ENCODE results near the gene SYT2. TPM values are rescaled to one million over a fixed set of nuclear protein-coding genes. Genes with fewer than 3 reads are reported as not detected.

SYT2 gene
- total and polyA plus RNA-seq, 10 donors: under 0.01 to 0.14 (median 0.03) TPM; not detected in 3

GRCh38 chr1:202684716-202685115 lies 25.5 kb downstream of the SYT2 start:
- WGBS, 5 donors: 41 to 73% (median 51%) methylated on average over 2 of the region's 2 CpGs
- no peak for TF ChIP-seq POLR2A (IDR thresholded peaks at IDR 0.05)
- no peak for TF ChIP-seq POLR2AphosphoS5 (IDR thresholded peaks at IDR 0.05)
- TF ChIP-seq, protein P1, sequence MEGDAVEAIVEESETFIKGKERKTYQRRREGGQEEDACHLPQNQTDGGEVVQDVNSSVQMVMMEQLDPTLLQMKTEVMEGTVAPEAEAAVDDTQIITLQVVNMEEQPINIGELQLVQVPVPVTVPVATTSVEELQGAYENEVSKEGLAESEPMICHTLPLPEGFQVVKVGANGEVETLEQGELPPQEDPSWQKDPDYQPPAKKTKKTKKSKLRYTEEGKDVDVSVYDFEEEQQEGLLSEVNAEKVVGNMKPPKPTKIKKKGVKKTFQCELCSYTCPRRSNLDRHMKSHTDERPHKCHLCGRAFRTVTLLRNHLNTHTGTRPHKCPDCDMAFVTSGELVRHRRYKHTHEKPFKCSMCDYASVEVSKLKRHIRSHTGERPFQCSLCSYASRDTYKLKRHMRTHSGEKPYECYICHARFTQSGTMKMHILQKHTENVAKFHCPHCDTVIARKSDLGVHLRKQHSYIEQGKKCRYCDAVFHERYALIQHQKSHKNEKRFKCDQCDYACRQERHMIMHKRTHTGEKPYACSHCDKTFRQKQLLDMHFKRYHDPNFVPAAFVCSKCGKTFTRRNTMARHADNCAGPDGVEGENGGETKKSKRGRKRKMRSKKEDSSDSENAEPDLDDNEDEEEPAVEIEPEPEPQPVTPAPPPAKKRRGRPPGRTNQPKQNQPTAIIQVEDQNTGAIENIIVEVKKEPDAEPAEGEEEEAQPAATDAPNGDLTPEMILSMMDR (IDR thresholded peaks at IDR 0.05 in 8 of 11, conservative IDR thresholded peaks at IDR 0.05 in 3 of 11): no peak

GRCh38 chr1:202683029-202683428 lies 27.2 kb downstream of the SYT2 start:
- H3K9me3 ChIP-seq: peaks cover 0 to under 1% (median 0%) of the 10 kb centered on the region in 8 donors
- H3K36me3 ChIP-seq: no peaks in the 10 kb centered on the region
- no peak overlapping the region for H3K27ac ChIP-seq
- no peak for DNase-seq
- TF ChIP-seq POLR2A (IDR thresholded peaks at IDR 0.05) (no peak), POLR2AphosphoS5 (IDR thresholded peaks at IDR 0.05) (no peak)
- TF ChIP-seq, protein P1 (IDR thresholded peaks at IDR 0.05 in 8 of 11, conservative IDR thresholded peaks at IDR 0.05 in 3 of 11): no peak
- peaks cover 0 to 83% (median 10%) of the 10 kb centered on the region in 7 donors for H3K27me3 ChIP-seq (replicated peaks in 1 of 7)
- WGBS, 5 donors: 80 to 86% (median 83%) methylated on average over 4 of the region's 4 CpGs
- intact Hi-C loops (cut with DNase I; ENCODE audit: low total_unique reads): no loop called here
- H3K4me3 ChIP-seq: no peak overlapping the region
- no peaks in the 10 kb centered on the region for H3K4me1 ChIP-seq

More at GRCh38 chr1:202684716-202685115, 25.5 kb downstream of the SYT2 start:
- intact Hi-C loops (cut with DNase I; ENCODE audit: low total_unique reads): no loop called here
- Histone ChIP-seq H3K4me1 (no peaks in the 10 kb centered on the region), H3K36me3 (no peaks in the 10 kb centered on the region), H3K27me3 (replicated peaks in 1 of 7) (peaks cover 0 to 87% (median 10%) of the 10 kb centered on the region in 7 donors), H3K9me3 (no peaks in the 10 kb centered on the region), H3K27ac (no peak overlapping the region), H3K4me3 (no peak overlapping the region)
- peak; percentile 28 for DNase-seq

DNA sequence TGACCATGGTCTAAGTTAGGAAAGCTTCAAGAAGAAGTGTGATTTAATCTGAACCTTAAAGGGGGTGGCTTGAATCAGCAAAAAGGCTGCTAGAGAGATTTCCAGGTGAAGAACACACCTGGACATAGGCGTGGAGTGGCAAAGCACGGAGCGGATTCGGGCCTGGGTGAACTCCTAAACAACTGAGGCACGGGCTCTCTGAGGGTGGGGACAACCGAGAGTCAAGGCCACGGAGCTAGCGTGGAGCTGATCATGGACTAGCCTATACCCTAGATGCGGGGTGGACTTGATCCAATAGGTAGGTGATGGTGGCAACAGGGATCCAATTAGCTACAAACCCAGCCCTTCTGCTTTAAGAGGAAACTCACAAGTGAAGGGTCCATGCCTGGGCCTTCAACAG lies 27.8 kb downstream of the SYT2 start:
- Histone ChIP-seq H3K4me3 (no peak overlapping the region), H3K9me3 (peaks cover 0 to 6% (median 3%) of the 10 kb centered on the region in 8 donors), H3K27me3 (replicated peaks in 1 of 7) (peaks cover 0 to 78% (median 10%) of the 10 kb centered on the region in 7 donors), H3K36me3 (no peaks in the 10 kb centered on the region), H3K27ac (no peak overlapping the region), H3K4me1 (no peaks in the 10 kb centered on the region)
- WGBS, 5 donors: 89 to 98% (median 94%) methylated on average over 9 of the region's 9 CpGs
- intact Hi-C loops (cut with DNase I; ENCODE audit: low total_unique reads): no loop called here
- TF ChIP-seq POLR2AphosphoS5 (IDR thresholded peaks at IDR 0.05) (no peak), POLR2A (IDR thresholded peaks at IDR 0.05) (no peak)
- TF ChIP-seq, protein P1 (IDR thresholded peaks at IDR 0.05 in 8 of 11, conservative IDR thresholded peaks at IDR 0.05 in 3 of 11): no peak
- DNase-seq: peak; percentile 33

DNA sequence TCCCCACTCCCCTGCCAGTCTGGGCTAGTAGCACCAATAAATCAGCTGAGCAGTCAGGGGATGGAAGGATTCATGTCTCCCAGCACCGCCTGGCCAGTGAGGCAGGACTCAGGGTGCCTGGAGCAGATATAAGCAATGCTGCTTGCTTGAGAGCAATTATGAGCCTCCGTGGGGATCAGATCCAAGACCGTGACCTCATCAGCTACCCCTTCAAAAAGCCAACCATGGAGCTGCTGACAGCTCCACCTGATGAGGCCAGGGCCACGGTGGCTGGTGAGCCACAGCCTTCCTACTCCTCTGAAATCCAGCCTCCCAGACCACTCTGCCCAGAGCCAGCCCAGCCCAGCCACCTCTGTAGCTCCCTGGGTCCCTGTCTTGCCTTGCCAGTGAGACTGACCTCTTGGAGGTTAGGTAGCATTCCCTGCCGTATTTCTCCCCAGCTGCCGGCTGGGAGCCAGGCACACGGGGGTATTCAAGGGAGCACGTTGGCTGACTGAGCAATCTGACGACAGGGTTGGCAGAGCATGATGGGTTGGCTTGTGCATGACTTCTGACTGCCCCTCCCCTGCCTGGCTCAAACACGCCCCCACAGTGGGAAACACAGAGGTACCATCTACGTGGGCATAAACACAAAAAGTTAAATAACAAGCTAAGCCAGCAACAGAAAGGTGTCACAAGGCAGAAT lies 28.4 kb downstream of the SYT2 start:
- peaks cover 0 to 75% (median 10%) of the 10 kb centered on the region in 7 donors for H3K27me3 ChIP-seq (replicated peaks in 1 of 7)
- TF ChIP-seq, protein P1 (IDR thresholded peaks at IDR 0.05 in 8 of 11, conservative IDR thresholded peaks at IDR 0.05 in 3 of 11): no peak
- intact Hi-C loops (cut with DNase I; ENCODE audit: low total_unique reads): no loop called here

More for the DNA sequence above, 28.4 kb downstream of the SYT2 start:
- peak; percentile 34 for DNase-seq
- no peaks in the 10 kb centered on the region for H3K4me1 ChIP-seq
- no peak overlapping the region for H3K4me3 ChIP-seq
- H3K36me3 ChIP-seq: no peaks in the 10 kb centered on the region
- no peak overlapping the region for H3K27ac ChIP-seq
- WGBS, 5 donors: 66 to 81% (median 70%) methylated on average over 8 to 11 of the region's 11 CpGs
- peaks cover 0 to 12% (median 9%) of the 10 kb centered on the region in 8 donors for H3K9me3 ChIP-seq

All from spleen (tissue), 11 donors.